Measurements from ENCODE around the gene CENPO. TPM values are rescaled to one million over a fixed set of nuclear protein-coding genes. Genes with fewer than 3 reads are reported as not detected.

Gene CENPO
- total and polyA plus RNA-seq, 8 donors, result 9.9 to 33.2 (median 20.0) TPM

GRCh38 chr2:24840962-24841945 lies 48.0 kb downstream of the CENPO start:
- Histone ChIP-seq H3K27me3 (no peaks in the 10 kb centered on the region), H3K27ac (no peak overlapping the region), H3K4me3 (no peak overlapping the region), H3K4me1 (no peaks in the 10 kb centered on the region), H3K36me3 (peaks cover 0 to 13% of the 10 kb centered on the region in 2 donors), H3K9me3 (no peaks in the 10 kb centered on the region)
- no peak for TF ChIP-seq CTCF (IDR thresholded peaks at IDR 0.05)
- no peak for ATAC-seq
- intact Hi-C loops (cut with DNase I), result no loop called here
- DNase-seq, result no peak

- H3K4me1 ChIP-seq, result no peaks in the 10 kb centered on the region
- peaks cover 0 to 7% of the 10 kb centered on the region in 2 donors for H3K36me3 ChIP-seq
- intact Hi-C loops (cut with DNase I), result no loop called here
- H3K27ac ChIP-seq, result no peak overlapping the region
- no peaks in the 10 kb centered on the region for H3K9me3 ChIP-seq
- ATAC-seq (no peak), DNase-seq (no peak)
- H3K27me3 ChIP-seq, result no peaks in the 10 kb centered on the region
- TF ChIP-seq CTCF (IDR thresholded peaks at IDR 0.05), result no peak
- H3K4me3 ChIP-seq, result no peak overlapping the region
Observed at GRCh38 chr2:24842081-24843050, 49.1 kb downstream of the CENPO start.

- Histone ChIP-seq H3K27me3 (no peaks in the 10 kb centered on the region), H3K9me3 (peaks cover 0 to under 1% of the 10 kb centered on the region in 2 donors), H3K4me1 (no peaks in the 10 kb centered on the region), H3K36me3 (peaks cover 0 to 3% of the 10 kb centered on the region in 2 donors), H3K27ac (no peak overlapping the region), H3K4me3 (no peak overlapping the region)
- no peak for TF ChIP-seq CTCF (IDR thresholded peaks at IDR 0.05)
- DNase-seq, result no peak
- intact Hi-C loops (cut with DNase I), result no loop called here
- no peak for ATAC-seq
Observed at GRCh38 chr2:24843330-24843860, 50.2 kb downstream of the CENPO start.

GRCh38 chr2:24844023-24844685 lies 50.9 kb downstream of the CENPO start:
- Histone ChIP-seq H3K27ac (no peak overlapping the region), H3K4me1 (no peaks in the 10 kb centered on the region)
- ATAC-seq, result no peak

More at GRCh38 chr2:24844023-24844685, 50.9 kb downstream of the CENPO start:
- no peak for DNase-seq
- no peak for TF ChIP-seq CTCF (IDR thresholded peaks at IDR 0.05)
- Histone ChIP-seq H3K9me3 (peaks cover 0 to 4% of the 10 kb centered on the region in 2 donors), H3K36me3 (no peaks in the 10 kb centered on the region), H3K27me3 (no peaks in the 10 kb centered on the region), H3K4me3 (no peak overlapping the region)
- intact Hi-C loops (cut with DNase I), result no loop called here
